Heart left ventricle (tissue), 16 donors: ENCODE measurements around the gene ZMYND10. TPM values are rescaled to one million over a fixed set of nuclear protein-coding genes. Genes with fewer than 3 reads are reported as not detected.

Experiments used
- ATAC-seq, 4 donors: fragments of 200-7000 bp; cut with Tn5 transposase; one replicate each; pipeline ENCODE4 v1.9.1; 2020 to 2022; ENCODE audit warnings: moderate library complexity in 4 of 4, mild to moderate bottlenecking in 3 of 4, moderate number of reproducible peaks in 1 of 4
- DNase-seq, 5 donors: peaks; one replicate each; pipeline ENCODE4 v3.0.0-alpha.2; 2020
- H3K27ac ChIP-seq, 12 donors: fragments of 200-600 bp; sonication (generic) in 4 of 12; one replicate each; pipeline versions ENCODE4 v1.5.0 to v1.8.0; 2016 to 2022; ENCODE audit warnings: mild to moderate bottlenecking in 2 of 12
- H3K27me3 ChIP-seq, 9 donors: fragments of 200-600 bp; sonication (generic) in 2 of 9; one replicate each; pipeline versions ENCODE4 v1.5.1 to v1.8.0; 2016 to 2022; ENCODE audit warnings: mild to moderate bottlenecking in 3 of 9
- H3K36me3 ChIP-seq, 9 donors: fragments of 200-600 bp; sonication (generic) in 2 of 9; one replicate each; pipeline versions ENCODE4 v1.5.0 to v1.8.0; 2018 to 2022; ENCODE audit warnings: mild to moderate bottlenecking in 2 of 9
- H3K4me1 ChIP-seq, 12 donors: fragments of 200-600 bp; sonication (generic) in 4 of 12; one replicate each; pipeline versions ENCODE4 v1.5.0 to v1.8.0; 2016 to 2022; ENCODE audit warnings: mild to moderate bottlenecking in 3 of 12
- H3K4me3 ChIP-seq, 12 donors: fragments of 200-600 bp; sonication (generic) in 4 of 12; one replicate each; pipeline versions ENCODE4 v1.5.0 to v1.8.0; 2017 to 2022; ENCODE audit warnings: mild to moderate bottlenecking in 9 of 12, moderate library complexity in 4 of 12
- H3K9me3 ChIP-seq, 12 donors: fragments of 200-600 bp; sonication (generic) in 4 of 12; one replicate each; pipeline versions ENCODE4 v1.5.0 to v1.8.0; 2016 to 2022; ENCODE audit warnings: mild to moderate bottlenecking in 1 of 12
- POLR2A ChIP-seq, 2 donors: fragments of 450-650 bp; IDR thresholded peaks; one replicate each; pipeline ENCODE4 v1.6.1; 2017; ENCODE audit warnings: antibody characterized with exemption in 2 of 2, mild to moderate bottlenecking in 2 of 2, moderate library complexity in 2 of 2
- WGBS, 4 donors: extraction: QIAGEN DNeasy Blood & Tissue Kit in 2 of 4; methylation state at CpG; one replicate each; pipeline versions ENCODE4 v1.1.5 to v1.1.7; 2013 to 2018; 5-methylcytosine and 5-hydroxymethylcytosine counted together
- intact Hi-C, 10 donors: fragments of 100-400 bp; cut with DNase I; formaldehyde crosslinking; loops; one replicate each; pipeline versions ENCODE4 v1.11.1 to v1.14.2; 2022
- polyA plus RNA-seq, 2 donors: library from polyadenylated mRNA; stranded (reverse); fragments of 200-250 nt; gene quantifications; one replicate each; pipeline ENCODE4 v1.2.3, GENCODE V29; 2013
- total RNA-seq, 9 donors: library from RNA; depleted of rRNA in 2 of 9; stranded (reverse); fragments of >200 nt in 2 of 9; fragmentation: NEBNext Ultra II Directional in 3 of 9; extraction: Animal tissue kit (Norgen Biotek cat#: 25700) in 3 of 9; gene quantifications; one replicate each; pipeline versions ENCODE4 v1.1.0 to v1.2.4, GENCODE V29; 2016 to 2023
- TF ChIP-seq, protein P1 (sequence below), 12 donors: fragments of 200-600 bp; sonication (generic) in 4 of 12; IDR thresholded peaks; one replicate each; pipeline versions ENCODE4 v1.5.0 to v1.8.0; 2018 to 2022; ENCODE audit warnings: antibody characterized with exemption in 12 of 12, mild to moderate bottlenecking in 5 of 12
- donor health status: ischemic (EF 13 %, LVEDD 7.1; RV severe dilation, severe dysfunction).
- donor health status: healthy with polysubstance abuse.
- donor health status: DM: no; HTN: yes; CAD: no.
- donor health status: DM: no; HTN: no; CAD: no.
- donor health status: ischemic (EF 25% LVEDD 6.9; RV normal size, moderate dysfunction).
- donor health status: ischemic (EF 25% LVEDD 5.7; RV mildly dilated, moderate dysfunction).
- donor health status: healthy.
- donor health status: DM: yes; HTN: yes; CAD: no.
- donor health status: ischemic (EF 35%, LVEDD 5.7; RV mildly dilated, moderate dysfunction).
- donor health status: nonischemic (EF 11% LVEDD 7.7; RV severe dilation, severe dysfunction).
- donor health status: DM: yes; HTN: yes; CAD: no.
- donor health status: PGD.
- donor health status: ischemic (EF 29% LVEDD 5.4; RV normal size, mild dysfunction).
- donor health status: nonischemic (EF 23%, LVEDD 6.1; RV moderate dilation, normal function).

The ZMYND10 gene
- total and polyA plus RNA-seq, 11 donors, result 0.15 to 1.4 (median 0.66) TPM; not detected in 5

DNA sequence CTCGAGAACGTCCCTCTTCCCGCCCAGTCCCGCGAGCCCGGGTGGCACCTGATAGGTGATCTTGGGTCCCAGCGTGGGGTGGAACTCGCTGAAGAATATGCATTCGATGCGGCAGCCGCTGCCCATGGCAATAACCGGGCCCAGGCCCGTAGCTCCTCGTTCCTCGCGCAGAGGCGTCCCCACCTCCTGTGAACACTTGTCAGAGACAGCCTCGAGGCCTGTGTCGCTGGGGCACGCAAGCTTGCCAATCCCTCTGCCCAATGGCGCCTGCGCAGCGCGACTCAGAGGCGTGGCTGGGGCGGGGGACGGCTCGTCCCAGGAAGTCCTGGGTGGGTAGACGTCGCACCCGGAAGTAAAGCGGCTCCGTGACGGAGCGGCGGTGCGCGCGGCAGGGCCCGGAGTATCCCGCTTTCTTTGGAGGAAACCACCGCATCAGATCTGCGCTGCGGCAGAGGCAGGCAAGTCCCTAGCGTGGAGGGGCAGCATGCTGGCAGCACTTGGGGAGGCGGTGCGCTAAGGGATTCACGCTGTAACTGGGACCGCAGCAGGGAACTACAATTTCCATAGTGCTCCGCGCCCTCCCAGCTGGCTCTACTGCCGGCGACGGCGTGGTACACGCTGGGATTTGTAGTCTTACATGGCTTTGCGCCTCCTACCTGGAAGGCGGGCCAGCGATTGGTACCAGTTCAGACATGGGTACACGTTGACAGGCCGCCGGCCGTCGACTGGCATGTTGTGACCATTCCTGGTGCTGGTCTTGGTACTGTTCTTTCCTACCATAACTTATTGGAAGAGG, 5.2 kb upstream of the ZMYND10 start, which contains the start of the genes CYB561D2 and NPRL2:
Gene CYB561D2 (plus strand): TSS at position 336 of the 796 bp plus-strand sequence. CDS start 572 bp downstream, outside the sequence.
Gene NPRL2 (minus strand): TSS at position 249 of the 796 bp plus-strand sequence. CDS start 123 bp downstream, at position 126.
- intact Hi-C loops, result loop anchor here in 2 of 10 donors (5.0 to 10.0 kb wide), 3 partner anchors 262 to 1614 kb away; partner anchors contain the start of genes CISH (in 1 of the 2), MANF (in 1 of the 2) and PCBP4 (in 1 of the 2)

GRCh38 chr3:50350213-50350526, 4.6 kb upstream of the ZMYND10 start:
- peaks cover 5 to 63% (median 41%) of the 10 kb centered on the region in 12 donors for H3K4me1 ChIP-seq
- WGBS, 4 donors, result 10 to 19% (median 14%) methylated on average over 7 of the region's 7 CpGs
- intact Hi-C loops, result loop anchor here in 2 of 10 donors (5.0 to 10.0 kb wide), 3 partner anchors 262 to 1615 kb away; partner anchors contain the start of genes CISH (in 1 of the 2), MANF (in 1 of the 2) and PCBP4 (in 1 of the 2)

More for the DNA sequence above, 5.2 kb upstream of the ZMYND10 start, which contains the start of the genes CYB561D2 and NPRL2:
- H3K27ac ChIP-seq, result peak within 1 kb of the TSS; percentile 91 to 98 (median 95)
- no peaks in the 10 kb centered on the region for H3K9me3 ChIP-seq
- peaks cover 0 to 53% (median 40%) of the 10 kb centered on the region in 9 donors for H3K36me3 ChIP-seq
- no peaks in the 10 kb centered on the region for H3K27me3 ChIP-seq
- DNase-seq (peak; percentile 96 to 99 (median 98)), ATAC-seq (peak; percentile 88 to 97 (median 96))
- 0 to 1% (median 1%) methylated on average over 34 to 64 of the region's 64 CpGs for WGBS, 4 donors
- peaks cover 7 to 63% (median 40%) of the 10 kb centered on the region in 12 donors for H3K4me1 ChIP-seq
- TF ChIP-seq POLR2A (IDR thresholded peaks at IDR 0.05), result peak; percentile 58 to 86
- TF ChIP-seq, protein P1, sequence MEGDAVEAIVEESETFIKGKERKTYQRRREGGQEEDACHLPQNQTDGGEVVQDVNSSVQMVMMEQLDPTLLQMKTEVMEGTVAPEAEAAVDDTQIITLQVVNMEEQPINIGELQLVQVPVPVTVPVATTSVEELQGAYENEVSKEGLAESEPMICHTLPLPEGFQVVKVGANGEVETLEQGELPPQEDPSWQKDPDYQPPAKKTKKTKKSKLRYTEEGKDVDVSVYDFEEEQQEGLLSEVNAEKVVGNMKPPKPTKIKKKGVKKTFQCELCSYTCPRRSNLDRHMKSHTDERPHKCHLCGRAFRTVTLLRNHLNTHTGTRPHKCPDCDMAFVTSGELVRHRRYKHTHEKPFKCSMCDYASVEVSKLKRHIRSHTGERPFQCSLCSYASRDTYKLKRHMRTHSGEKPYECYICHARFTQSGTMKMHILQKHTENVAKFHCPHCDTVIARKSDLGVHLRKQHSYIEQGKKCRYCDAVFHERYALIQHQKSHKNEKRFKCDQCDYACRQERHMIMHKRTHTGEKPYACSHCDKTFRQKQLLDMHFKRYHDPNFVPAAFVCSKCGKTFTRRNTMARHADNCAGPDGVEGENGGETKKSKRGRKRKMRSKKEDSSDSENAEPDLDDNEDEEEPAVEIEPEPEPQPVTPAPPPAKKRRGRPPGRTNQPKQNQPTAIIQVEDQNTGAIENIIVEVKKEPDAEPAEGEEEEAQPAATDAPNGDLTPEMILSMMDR (IDR thresholded peaks at IDR 0.05), result peak in 2 of 12 donors; percentile 5 to 8
- H3K4me3 ChIP-seq, result peak within 1 kb of the TSS; percentile 24 to 95 (median 84)

DNA sequence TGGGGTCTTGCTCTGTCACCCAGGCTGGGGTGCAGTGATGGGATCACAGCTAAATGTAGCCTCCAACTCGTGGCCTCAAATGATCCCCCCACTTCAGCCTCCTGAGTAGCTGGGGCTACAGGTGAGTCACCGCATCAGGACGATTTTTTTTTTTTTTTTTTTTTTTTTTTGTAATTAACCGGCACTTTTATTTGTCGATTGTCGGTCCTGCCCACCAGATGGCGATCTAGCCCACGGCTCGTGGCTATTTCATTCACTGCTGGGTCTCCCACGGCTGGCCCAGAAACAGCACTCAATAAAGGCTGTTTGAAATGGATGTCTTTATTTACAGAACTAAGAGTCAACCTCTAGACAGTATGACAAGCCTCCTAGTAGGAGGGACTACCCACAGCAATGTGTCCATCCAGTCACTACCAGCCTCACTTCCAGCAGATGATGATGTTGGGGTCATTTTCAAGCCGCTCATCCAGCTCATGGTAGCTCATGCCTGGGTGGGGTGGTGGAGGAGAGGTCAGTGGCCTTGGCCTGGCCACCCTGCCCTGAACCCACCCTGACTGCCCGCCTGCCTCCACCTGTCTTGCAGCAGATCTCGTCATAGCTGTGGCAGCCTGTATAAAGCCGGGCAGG, 1.8 kb upstream of the ZMYND10 start:
- Histone ChIP-seq H3K4me3 (no peak overlapping the region), H3K27ac (no peak overlapping the region), H3K27me3 (no peaks in the 10 kb centered on the region), H3K9me3 (no peaks in the 10 kb centered on the region), H3K4me1 (peaks cover 5 to 50% (median 37%) of the 10 kb centered on the region in 12 donors), H3K36me3 (peaks cover 0 to 18% (median 11%) of the 10 kb centered on the region in 9 donors)
- intact Hi-C loops, result loop anchor here in 9 of 10 donors (1.0 to 10.0 kb wide), 5 partner anchors 85 to 1038 kb away; partner anchors contain the start of genes CISH (in 2 of the 9) and MANF (in 1 of the 9)
- DNase-seq, result peak; percentile 58 to 76 (median 73)
- 27 to 29% (median 28%) methylated on average over 14 of the region's 14 CpGs for WGBS, 4 donors
- no peak for ATAC-seq
- no peak for TF ChIP-seq POLR2A (IDR thresholded peaks at IDR 0.05)
- TF ChIP-seq, protein P1 (IDR thresholded peaks at IDR 0.05), result peak; percentile 46 to 74 (median 65)

More at GRCh38 chr3:50350213-50350526, 4.6 kb upstream of the ZMYND10 start:
- Histone ChIP-seq H3K27me3 (no peaks in the 10 kb centered on the region), H3K9me3 (no peaks in the 10 kb centered on the region), H3K27ac (peak overlapping the region; percentile 91 to 98 (median 95)), H3K36me3 (peaks cover 0 to 47% (median 35%) of the 10 kb centered on the region in 9 donors), H3K4me3 (peak overlapping the region; percentile 24 to 95 (median 84))
- ATAC-seq (no peak), DNase-seq (no peak)
- no peak for TF ChIP-seq POLR2A (IDR thresholded peaks at IDR 0.05)
- TF ChIP-seq, protein P1 (IDR thresholded peaks at IDR 0.05), result no peak
